Caco-2 (cell line): ENCODE measurements around the gene USP22. TPM values are rescaled to one million over a fixed set of nuclear protein-coding genes. Genes with fewer than 3 reads are reported as not detected.

Experiments used
- BruUV-seq: library from RNA; stranded (reverse); fragments of 400-500 nt; replicated peaks from 2 replicates; lab custom pipeline; 2021; lab: Mats Ljungman, UMichigan
- CTCF ChIA-PET: fragments of 300-600 bp; sonication (Branson Sonifier 250); formaldehyde crosslinking; loops from one replicate; lab custom pipeline; 2022; ENCODE audit warnings: antibody characterized with exemption; lab: Charles Lee
- POLR2A ChIA-PET: fragments of 300-600 bp; sonication (Branson Sonifier 250); formaldehyde crosslinking; loops from one replicate; lab custom pipeline; 2022; ENCODE audit warnings: antibody characterized with exemption; lab: Charles Lee
- DNase-seq, 2 experiments: peaks; one replicate each; pipeline versions ENCODE4 v3.0.0 to v3.0.0-alpha.2; 2020 to 2022
- H3K27me3 ChIP-seq: replicated peaks from 2 replicates; pipeline ENCODE4 v1.6.0; 2011; ENCODE audit warnings: low read length; ENCODE audit not compliant: control insufficient read depth, insufficient read depth
- H3K36me3 ChIP-seq: 2 replicates; pipeline ENCODE4 v1.5.1; 2011; ENCODE audit warnings: low read length; ENCODE audit not compliant: control insufficient read depth, insufficient read depth
- H3K4me1 ChIP-seq: fragments of 250-450 bp; sonication (Bioruptor Pico); 2 replicates; pipeline ENCODE4 v1.5.1; 2020; ENCODE audit warnings: mild to moderate bottlenecking
- H3K4me3 ChIP-seq: 2 replicates; pipeline ENCODE4 v1.5.1; 2011; ENCODE audit warnings: low read depth, mild to moderate bottlenecking, control low read depth, low read length
- H3K9me3 ChIP-seq: fragments of 250-450 bp; sonication (Bioruptor Pico); 2 replicates; pipeline ENCODE4 v1.5.1; 2020; ENCODE audit warnings: mild to moderate bottlenecking, moderate library complexity
- H3K27ac Mint-ChIP-seq: one replicate; pipeline ENCODE4 v1.8.0; 2022; ENCODE audit warnings: mixed read lengths; ENCODE audit not compliant: unreplicated experiment
- H3K27me3 Mint-ChIP-seq: one replicate; pipeline ENCODE4 v1.8.0; 2022; ENCODE audit warnings: mixed read lengths; ENCODE audit not compliant: insufficient read depth, unreplicated experiment
- H3K36me3 Mint-ChIP-seq: one replicate; pipeline ENCODE4 v1.8.0; 2022; ENCODE audit warnings: mild to moderate bottlenecking, mixed read lengths; ENCODE audit not compliant: insufficient read depth, unreplicated experiment
- H3K4me1 Mint-ChIP-seq: one replicate; pipeline ENCODE4 v1.8.0; 2022; ENCODE audit warnings: low read depth, mixed read lengths; ENCODE audit not compliant: unreplicated experiment
- H3K4me3 Mint-ChIP-seq: one replicate; pipeline ENCODE4 v1.8.0; 2022; ENCODE audit warnings: mild to moderate bottlenecking, moderate library complexity, mixed read lengths; ENCODE audit not compliant: unreplicated experiment
- H3K9me3 Mint-ChIP-seq: one replicate; pipeline ENCODE4 v1.8.0; 2022; ENCODE audit warnings: mixed read lengths; ENCODE audit not compliant: unreplicated experiment
- CTCF ChIP-seq, 2 experiments: fragments of 200-600 bp in 1 of 2; IDR thresholded peaks; 1 replicate in 1 of 2; 2 replicates in 1 of 2; pipeline versions ENCODE4 v1.5.1 to v1.8.0; 2011 to 2022; ENCODE audit warnings: antibody characterized with exemption in 1 of 2, control low read depth in 1 of 2, inconsistent platforms in 1 of 2, low read depth in 1 of 2, low read length in 1 of 2, mild to moderate bottlenecking in 1 of 2, moderate library complexity in 1 of 2; ENCODE audit not compliant: insufficient read depth in 1 of 2, severe bottlenecking in 1 of 2, unreplicated experiment in 1 of 2
- intact Hi-C: fragments of 100-400 bp; cut with micrococcal nuclease; formaldehyde crosslinking; loops from one replicate; pipeline ENCODE4 v1.10.0; 2022; ENCODE audit not compliant: unreplicated experiment
- total RNA-seq: library from RNA; stranded (reverse); gene quantifications from 2 replicates; pipeline ENCODE4 v1.2.3, GENCODE V29; 2022

The USP22 gene
- total RNA-seq, 1 experiment from 2014 or later = 267 TPM

- no peaks in the 10 kb centered on the region for H3K27me3 Mint-ChIP-seq
- H3K36me3 Mint-ChIP-seq = peaks cover 99% of the 10 kb centered on the region
- DNase-seq = no peak
- H3K4me1 Mint-ChIP-seq = no peaks in the 10 kb centered on the region
- H3K27me3 ChIP-seq = no peaks in the 10 kb centered on the region
- CTCF ChIA-PET = no interaction called here
- H3K4me3 ChIP-seq = no peak overlapping the region
- H3K36me3 ChIP-seq = peaks cover 21% of the 10 kb centered on the region
- TSS peak; percentile 22 for BruUV-seq
- H3K4me3 Mint-ChIP-seq = no peak overlapping the region
- no peaks in the 10 kb centered on the region for H3K9me3 Mint-ChIP-seq
- no peaks in the 10 kb centered on the region for H3K9me3 ChIP-seq
- POLR2A ChIA-PET = interaction anchor here (0.6 kb wide), 1 partner anchor 128 kb away, joined by 3 read pairs; no protein-coding TSS in a partner anchor
- intact Hi-C loops = no loop called here
- TF ChIP-seq CTCF (IDR thresholded peaks at IDR 0.05; ENCODE audit: insufficient read depth in 1 of 2, low read depth in 1 of 2, low read length in 1 of 2, severe bottlenecking in 1 of 2, unreplicated experiment in 1 of 2) = no peak
- no peaks in the 10 kb centered on the region for H3K4me1 ChIP-seq
- no peak overlapping the region for H3K27ac Mint-ChIP-seq
These were observed 41.5 kb downstream of the USP22 start for GRCh38 chr17:21001111-21001812.

GRCh38 chr17:20999841-21000532 lies 42.8 kb downstream of the USP22 start:
- no peak for TF ChIP-seq CTCF (IDR thresholded peaks at IDR 0.05; ENCODE audit: insufficient read depth in 1 of 2, low read depth in 1 of 2, low read length in 1 of 2, severe bottlenecking in 1 of 2, unreplicated experiment in 1 of 2)
- Histone ChIP-seq H3K36me3 (peaks cover 11% of the 10 kb centered on the region), H3K27me3 (no peaks in the 10 kb centered on the region), H3K4me1 (no peaks in the 10 kb centered on the region), H3K9me3 (no peaks in the 10 kb centered on the region), H3K4me3 (no peak overlapping the region)
- ChIA-PET CTCF (no interaction called here), POLR2A (no interaction called here)
- H3K27me3 Mint-ChIP-seq = no peaks in the 10 kb centered on the region
- DNase-seq = no peak
- H3K4me1 Mint-ChIP-seq = no peaks in the 10 kb centered on the region
- H3K36me3 Mint-ChIP-seq = peaks cover 87% of the 10 kb centered on the region
- no peaks in the 10 kb centered on the region for H3K9me3 Mint-ChIP-seq
- intact Hi-C loops = no loop called here
- H3K4me3 Mint-ChIP-seq = no peak overlapping the region
- peak overlapping the region; percentile 54 for H3K27ac Mint-ChIP-seq
- BruUV-seq = no TSS peak

GRCh38 chr17:20999044-20999573 lies 43.7 kb downstream of the USP22 start:
- no peak overlapping the region for H3K4me3 ChIP-seq
- no peak overlapping the region for H3K4me3 Mint-ChIP-seq
- H3K9me3 Mint-ChIP-seq = no peaks in the 10 kb centered on the region
- H3K27ac Mint-ChIP-seq = peak overlapping the region; percentile 54
- H3K36me3 ChIP-seq = peaks cover 8% of the 10 kb centered on the region
- ChIA-PET POLR2A (no interaction called here), CTCF (interaction anchor here (0.9 kb wide), 1 partner anchor 91 kb away, joined by 5 read pairs; no protein-coding TSS in a partner anchor)
- no peaks in the 10 kb centered on the region for H3K4me1 Mint-ChIP-seq
- no peaks in the 10 kb centered on the region for H3K27me3 ChIP-seq
- H3K9me3 ChIP-seq = no peaks in the 10 kb centered on the region
- H3K4me1 ChIP-seq = no peaks in the 10 kb centered on the region
- peaks cover 78% of the 10 kb centered on the region for H3K36me3 Mint-ChIP-seq
- BruUV-seq = no TSS peak
- TF ChIP-seq CTCF (IDR thresholded peaks at IDR 0.05; ENCODE audit: insufficient read depth in 1 of 2, low read depth in 1 of 2, low read length in 1 of 2, severe bottlenecking in 1 of 2, unreplicated experiment in 1 of 2) = no peak
- no peak for DNase-seq
- H3K27me3 Mint-ChIP-seq = no peaks in the 10 kb centered on the region
- intact Hi-C loops = no loop called here
